HCT116 (cell line): ENCODE measurements around the gene TUT1.

Experiments used
- EZH2 ChIP-seq: fragments of 200-600 bp; sonication (generic); IDR thresholded peaks from 2 replicates; pipeline ENCODE4 v1.6.1; 2017; ENCODE audit warnings: antibody characterized with exemption, mixed run types
- EZH2phosphoT487 ChIP-seq: fragments of 200-600 bp; IDR thresholded peaks from 2 replicates; pipeline ENCODE4 v1.6.1; 2018; ENCODE audit warnings: antibody characterized with exemption, borderline replicate concordance
- JUND ChIP-seq: IDR thresholded peaks from 2 replicates; pipeline ENCODE4 v1.6.1; 2012
- POLR2A ChIP-seq: IDR thresholded peaks from 2 replicates; pipeline ENCODE4 v1.7.0; 2011; ENCODE audit warnings: borderline replicate concordance; ENCODE audit not compliant: insufficient read depth, insufficient read length; ENCODE audit errors: extremely low read depth
- POLR2AphosphoS5 ChIP-seq: IDR thresholded peaks from 2 replicates; pipeline ENCODE4 v1.6.1; 2011; ENCODE audit warnings: mild to moderate bottlenecking, low read depth, low read length, moderate library complexity
- RAD21 ChIP-seq: IDR thresholded peaks from 2 replicates; pipeline ENCODE4 v1.6.1; 2012; ENCODE audit warnings: low read depth, mild to moderate bottlenecking
- SIN3A ChIP-seq: IDR thresholded peaks from 2 replicates; pipeline ENCODE4 v1.6.1; 2012; ENCODE audit warnings: low read depth
- SP1 ChIP-seq: IDR thresholded peaks from 2 replicates; pipeline ENCODE4 v1.6.1; 2012; ENCODE audit warnings: low read depth
- SRF ChIP-seq: IDR thresholded peaks from 2 replicates; pipeline ENCODE4 v1.6.1; 2012; ENCODE audit warnings: low read depth
- YY1 ChIP-seq: IDR thresholded peaks from 2 replicates; pipeline ENCODE4 v1.6.1; 2011; ENCODE audit warnings: low read length, low read depth, moderate library complexity, mild to moderate bottlenecking; ENCODE audit not compliant: insufficient replicate concordance; ENCODE audit errors: extremely low read depth
- ZNF274 ChIP-seq: fragments of 200-500 bp; sonication (Bioruptor generic); IDR thresholded peaks from 2 replicates; pipeline ENCODE4 v1.6.1; 2014; ENCODE audit warnings: mild to moderate bottlenecking, low read depth, low read length, inconsistent platforms
- TF ChIP-seq, protein P1 (sequence below), 3 experiments: fragments of 200-600 bp in 1 of 3; sonication (generic) in 1 of 3; IDR thresholded peaks in 2 of 3; conservative IDR thresholded peaks in 1 of 3; 2 replicates each; pipeline ENCODE4 v1.5.1; 2012 to 2017; ENCODE audit warnings: low read depth in 2 of 3, low read length in 2 of 3, antibody characterized with exemption in 1 of 3, borderline replicate concordance in 1 of 3, control low read depth in 1 of 3, mild to moderate bottlenecking in 1 of 3, mixed read lengths in 1 of 3, mixed run types in 1 of 3, moderate library complexity in 1 of 3; ENCODE audit not compliant: insufficient read depth in 1 of 3
- TF ChIP-seq, protein P2 (sequence below): IDR thresholded peaks from 2 replicates; pipeline ENCODE4 v1.6.1; 2012; ENCODE audit warnings: low read depth
- TF ChIP-seq, protein P3 (sequence below): IDR thresholded peaks from 2 replicates; pipeline ENCODE4 v1.6.1; 2012

DNA sequence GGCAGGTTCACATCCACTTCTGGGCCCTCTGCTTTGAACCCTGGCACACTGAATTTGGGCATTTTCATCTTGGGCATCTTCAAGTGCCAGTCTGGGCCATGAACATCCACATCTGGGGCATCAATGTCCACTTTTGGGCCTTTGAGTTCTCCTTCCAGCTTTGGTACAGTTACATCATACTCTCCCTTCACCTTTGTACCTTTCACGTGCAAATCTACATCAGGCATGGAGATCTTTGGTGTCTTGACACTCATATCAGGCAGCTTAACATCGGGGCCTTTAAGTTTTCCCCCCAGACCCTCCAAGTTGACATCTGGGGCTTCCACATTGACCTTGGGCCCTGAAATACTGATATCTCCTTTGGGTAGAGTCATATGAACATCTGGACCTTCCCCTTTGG lies 59.2 kb downstream of the TUT1 start:
- TF ChIP-seq, protein P1, sequence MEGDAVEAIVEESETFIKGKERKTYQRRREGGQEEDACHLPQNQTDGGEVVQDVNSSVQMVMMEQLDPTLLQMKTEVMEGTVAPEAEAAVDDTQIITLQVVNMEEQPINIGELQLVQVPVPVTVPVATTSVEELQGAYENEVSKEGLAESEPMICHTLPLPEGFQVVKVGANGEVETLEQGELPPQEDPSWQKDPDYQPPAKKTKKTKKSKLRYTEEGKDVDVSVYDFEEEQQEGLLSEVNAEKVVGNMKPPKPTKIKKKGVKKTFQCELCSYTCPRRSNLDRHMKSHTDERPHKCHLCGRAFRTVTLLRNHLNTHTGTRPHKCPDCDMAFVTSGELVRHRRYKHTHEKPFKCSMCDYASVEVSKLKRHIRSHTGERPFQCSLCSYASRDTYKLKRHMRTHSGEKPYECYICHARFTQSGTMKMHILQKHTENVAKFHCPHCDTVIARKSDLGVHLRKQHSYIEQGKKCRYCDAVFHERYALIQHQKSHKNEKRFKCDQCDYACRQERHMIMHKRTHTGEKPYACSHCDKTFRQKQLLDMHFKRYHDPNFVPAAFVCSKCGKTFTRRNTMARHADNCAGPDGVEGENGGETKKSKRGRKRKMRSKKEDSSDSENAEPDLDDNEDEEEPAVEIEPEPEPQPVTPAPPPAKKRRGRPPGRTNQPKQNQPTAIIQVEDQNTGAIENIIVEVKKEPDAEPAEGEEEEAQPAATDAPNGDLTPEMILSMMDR (IDR thresholded peaks at IDR 0.05 in 2 of 3, conservative IDR thresholded peaks at IDR 0.05 in 1 of 3; ENCODE audit: borderline replicate concordance in 1 of 3, insufficient read depth in 1 of 3, low read depth in 2 of 3, low read length in 2 of 3), result no peak
- TF ChIP-seq POLR2AphosphoS5 (no peak), POLR2A (no peak), YY1 (no peak), SP1 (no peak), EZH2phosphoT487 (no peak), ZNF274 (no peak), SRF (no peak), SIN3A (no peak), EZH2 (no peak), RAD21 (no peak), JUND (no peak)
- TF ChIP-seq, protein P2, sequence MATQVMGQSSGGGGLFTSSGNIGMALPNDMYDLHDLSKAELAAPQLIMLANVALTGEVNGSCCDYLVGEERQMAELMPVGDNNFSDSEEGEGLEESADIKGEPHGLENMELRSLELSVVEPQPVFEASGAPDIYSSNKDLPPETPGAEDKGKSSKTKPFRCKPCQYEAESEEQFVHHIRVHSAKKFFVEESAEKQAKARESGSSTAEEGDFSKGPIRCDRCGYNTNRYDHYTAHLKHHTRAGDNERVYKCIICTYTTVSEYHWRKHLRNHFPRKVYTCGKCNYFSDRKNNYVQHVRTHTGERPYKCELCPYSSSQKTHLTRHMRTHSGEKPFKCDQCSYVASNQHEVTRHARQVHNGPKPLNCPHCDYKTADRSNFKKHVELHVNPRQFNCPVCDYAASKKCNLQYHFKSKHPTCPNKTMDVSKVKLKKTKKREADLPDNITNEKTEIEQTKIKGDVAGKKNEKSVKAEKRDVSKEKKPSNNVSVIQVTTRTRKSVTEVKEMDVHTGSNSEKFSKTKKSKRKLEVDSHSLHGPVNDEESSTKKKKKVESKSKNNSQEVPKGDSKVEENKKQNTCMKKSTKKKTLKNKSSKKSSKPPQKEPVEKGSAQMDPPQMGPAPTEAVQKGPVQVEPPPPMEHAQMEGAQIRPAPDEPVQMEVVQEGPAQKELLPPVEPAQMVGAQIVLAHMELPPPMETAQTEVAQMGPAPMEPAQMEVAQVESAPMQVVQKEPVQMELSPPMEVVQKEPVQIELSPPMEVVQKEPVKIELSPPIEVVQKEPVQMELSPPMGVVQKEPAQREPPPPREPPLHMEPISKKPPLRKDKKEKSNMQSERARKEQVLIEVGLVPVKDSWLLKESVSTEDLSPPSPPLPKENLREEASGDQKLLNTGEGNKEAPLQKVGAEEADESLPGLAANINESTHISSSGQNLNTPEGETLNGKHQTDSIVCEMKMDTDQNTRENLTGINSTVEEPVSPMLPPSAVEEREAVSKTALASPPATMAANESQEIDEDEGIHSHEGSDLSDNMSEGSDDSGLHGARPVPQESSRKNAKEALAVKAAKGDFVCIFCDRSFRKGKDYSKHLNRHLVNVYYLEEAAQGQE, result no peak
- TF ChIP-seq, protein P3, sequence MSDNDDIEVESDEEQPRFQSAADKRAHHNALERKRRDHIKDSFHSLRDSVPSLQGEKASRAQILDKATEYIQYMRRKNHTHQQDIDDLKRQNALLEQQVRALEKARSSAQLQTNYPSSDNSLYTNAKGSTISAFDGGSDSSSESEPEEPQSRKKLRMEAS, result no peak
